ENCODE data around the gene CCDC121.

CCDC121 gene, protein sequence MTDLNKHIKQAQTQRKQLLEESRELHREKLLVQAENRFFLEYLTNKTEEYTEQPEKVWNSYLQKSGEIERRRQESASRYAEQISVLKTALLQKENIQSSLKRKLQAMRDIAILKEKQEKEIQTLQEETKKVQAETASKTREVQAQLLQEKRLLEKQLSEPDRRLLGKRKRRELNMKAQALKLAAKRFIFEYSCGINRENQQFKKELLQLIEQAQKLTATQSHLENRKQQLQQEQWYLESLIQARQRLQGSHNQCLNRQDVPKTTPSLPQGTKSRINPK

DNA sequence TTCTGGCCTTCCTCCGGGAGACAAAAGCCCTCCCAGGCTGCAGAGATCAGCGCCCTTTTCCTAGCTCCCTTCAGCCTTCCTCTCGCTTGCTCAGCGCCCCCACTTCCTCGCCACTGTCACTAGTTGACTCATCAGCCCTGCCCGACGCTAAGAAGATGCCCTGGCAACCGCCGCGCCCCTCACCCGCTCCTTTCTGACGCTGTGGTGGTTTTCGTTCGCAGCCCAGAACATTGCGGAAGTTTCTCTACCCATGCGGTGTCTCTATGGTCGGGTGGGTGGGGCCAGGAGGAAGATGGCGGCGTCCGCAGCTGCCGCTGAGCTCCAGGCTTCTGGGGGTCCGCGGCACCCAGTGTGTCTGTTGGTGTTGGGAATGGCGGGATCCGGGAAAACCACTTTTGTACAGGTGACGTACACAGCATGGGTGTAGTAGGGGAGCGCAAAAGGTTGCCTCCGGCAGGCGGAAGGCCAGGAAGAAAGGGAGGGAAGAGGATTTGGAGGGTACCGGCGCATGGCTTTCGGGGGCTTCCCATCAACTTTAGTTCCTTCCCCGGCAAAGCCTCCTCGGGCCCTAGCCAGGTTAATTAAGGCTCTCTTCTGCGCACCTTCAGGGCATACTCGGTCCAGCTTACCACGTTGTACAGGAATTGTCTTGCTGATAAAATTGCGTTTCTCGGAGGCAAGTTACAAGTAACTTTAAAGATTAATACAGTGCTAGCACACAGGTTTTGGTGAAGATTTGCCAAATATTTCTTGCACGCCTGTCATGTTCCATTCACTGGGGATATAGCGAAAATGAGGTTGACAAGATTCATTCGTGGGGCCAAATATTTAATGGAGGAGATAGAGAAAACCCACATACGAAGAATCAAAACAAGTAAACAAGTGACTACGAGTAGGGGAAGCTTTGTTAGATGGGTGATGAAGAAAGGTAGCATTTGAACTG lies at the start of gene CCDC121, which contains the start of gene GPN1:
Gene CCDC121 (minus strand): TSS at position 246 of the 943 bp plus-strand sequence. CDS start 1,213 bp downstream, outside the sequence.
Gene GPN1 (plus strand): TSS at position 284 of the 943 bp plus-strand sequence. CDS start 9 bp downstream, at position 293.
- peak; percentile 94 for DNase-seq

DNA sequence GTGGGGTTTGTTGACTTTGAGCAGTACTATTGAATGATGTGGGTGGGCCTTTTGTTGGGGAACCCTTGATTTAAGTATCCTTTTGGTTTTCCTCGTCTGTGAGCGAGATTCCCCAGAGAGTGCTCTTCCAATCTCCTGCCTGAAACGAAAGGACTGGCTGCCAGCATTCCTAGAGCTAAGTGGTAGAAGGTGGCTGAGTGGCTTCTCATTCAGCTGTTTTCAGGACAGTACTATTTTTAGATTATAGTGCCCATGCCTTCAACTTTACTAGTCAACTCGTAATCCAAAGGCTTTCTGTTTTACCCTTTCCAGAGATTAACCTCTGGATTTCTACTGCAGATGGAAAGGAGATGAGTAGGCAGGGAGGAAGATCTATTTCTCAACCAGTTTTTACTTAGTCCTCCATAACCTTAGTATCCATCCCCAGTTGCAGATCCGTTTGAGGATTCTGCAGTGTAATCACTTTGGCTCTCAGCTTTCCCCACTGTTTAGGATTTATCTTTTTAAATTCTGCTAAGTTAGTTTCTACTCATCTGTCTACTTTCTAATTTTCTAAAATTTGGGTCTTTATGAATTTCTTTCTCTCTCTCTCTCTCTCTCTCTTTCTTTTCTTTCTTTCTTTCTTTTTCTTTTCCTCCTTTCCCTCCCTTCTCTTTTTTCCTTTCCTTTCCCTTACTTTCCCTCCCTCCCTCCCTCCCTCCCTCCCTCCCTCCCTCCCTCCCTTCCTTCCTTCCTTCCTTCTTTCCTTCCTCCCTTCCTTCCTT lies 44.1 kb upstream of the CCDC121 start:
- no peak for DNase-seq

DNA sequence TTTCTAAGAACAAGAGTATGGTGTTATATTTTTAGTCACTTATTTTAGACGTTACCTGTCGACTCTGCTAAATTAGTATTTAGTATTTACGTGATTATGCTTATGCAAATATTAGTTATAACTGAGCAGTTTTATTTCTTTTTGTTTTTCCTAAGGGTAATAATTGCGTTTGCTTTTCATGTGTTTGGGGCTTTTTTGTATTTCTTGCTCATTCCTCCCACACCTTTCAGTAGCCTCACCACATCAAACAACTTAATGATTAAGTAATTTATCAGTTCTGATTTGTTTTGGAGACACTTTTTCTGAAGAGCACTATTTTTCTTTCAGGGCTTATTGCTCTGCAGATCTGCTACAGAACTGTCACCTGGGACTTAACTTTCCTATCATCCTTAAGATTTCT lies 42.4 kb upstream of the CCDC121 start:
- DNase-seq = no peak

DNA sequence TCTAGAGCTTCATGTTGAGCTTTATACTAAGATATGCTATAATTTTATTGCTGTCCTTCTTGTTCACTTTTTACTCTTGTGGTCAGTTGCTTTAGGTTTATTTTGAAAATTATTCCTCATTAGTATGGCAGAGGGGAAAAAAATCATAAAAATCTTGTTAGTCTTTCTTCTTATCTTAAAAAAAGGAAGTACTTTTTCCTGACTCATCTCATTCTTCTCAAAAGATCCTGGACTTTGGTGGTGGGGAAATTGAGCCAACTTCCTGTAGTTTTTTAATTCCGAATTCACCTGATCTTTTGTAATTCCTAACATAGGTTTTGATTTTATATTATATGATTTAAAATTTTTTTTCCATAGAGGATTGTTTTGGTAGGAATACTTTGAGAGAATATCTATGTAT lies 38.6 kb upstream of the CCDC121 start:
- no peak for DNase-seq

DNA sequence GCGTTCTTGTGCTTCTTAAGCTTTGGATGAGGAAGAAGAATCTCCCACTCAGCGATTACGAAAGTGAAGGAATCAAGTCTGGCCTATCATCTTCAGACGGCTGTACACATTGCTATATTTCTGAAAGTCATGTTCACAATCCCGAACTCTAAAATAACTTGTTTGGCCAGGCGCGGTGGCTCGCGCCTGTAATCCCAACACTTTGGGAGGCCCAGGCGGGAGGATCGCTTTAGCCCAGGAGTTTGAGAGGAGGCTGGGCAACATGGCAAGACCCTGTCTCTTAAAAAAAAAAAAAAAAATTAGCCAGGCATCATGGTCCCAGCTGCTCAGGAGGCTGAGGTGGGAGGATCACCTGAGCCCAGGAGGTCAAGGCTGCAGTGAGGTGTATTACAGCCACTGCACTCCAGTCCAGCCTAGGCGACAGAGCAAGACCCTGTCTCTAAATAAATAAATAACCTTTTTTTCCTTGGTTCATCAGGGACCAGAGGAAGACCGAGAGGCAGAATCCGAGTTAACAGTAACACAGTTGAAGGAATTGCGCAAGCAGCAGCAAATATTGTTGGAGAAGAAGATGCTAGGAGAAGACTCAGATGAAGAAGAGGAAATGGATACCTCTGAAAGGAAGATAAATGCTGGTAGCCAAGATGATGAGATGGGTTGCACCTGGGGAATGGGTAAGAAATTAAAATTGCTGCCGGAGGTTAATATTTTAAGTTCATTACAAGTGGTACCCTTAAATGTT lies 36.0 kb upstream of the CCDC121 start:
- DNase-seq = no peak

DNA sequence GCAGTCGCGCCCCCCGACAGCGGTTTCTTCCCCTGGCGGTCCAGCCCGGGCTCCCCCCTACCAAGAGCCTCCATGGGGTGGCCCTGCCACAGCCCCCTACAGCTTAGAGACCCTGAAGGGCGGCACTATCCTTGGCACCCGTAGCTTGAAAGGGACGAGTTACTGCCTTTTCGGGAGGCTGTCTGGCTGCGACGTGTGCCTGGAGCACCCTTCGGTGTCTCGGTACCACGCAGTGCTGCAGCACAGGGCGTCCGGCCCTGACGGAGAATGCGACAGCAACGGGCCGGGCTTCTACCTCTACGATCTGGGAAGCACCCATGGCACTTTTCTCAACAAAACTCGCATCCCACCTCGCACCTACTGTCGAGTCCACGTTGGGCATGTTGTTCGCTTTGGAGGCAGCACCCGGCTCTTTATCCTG lies 35.4 kb upstream of the CCDC121 start:
- DNase-seq = no peak

DNA sequence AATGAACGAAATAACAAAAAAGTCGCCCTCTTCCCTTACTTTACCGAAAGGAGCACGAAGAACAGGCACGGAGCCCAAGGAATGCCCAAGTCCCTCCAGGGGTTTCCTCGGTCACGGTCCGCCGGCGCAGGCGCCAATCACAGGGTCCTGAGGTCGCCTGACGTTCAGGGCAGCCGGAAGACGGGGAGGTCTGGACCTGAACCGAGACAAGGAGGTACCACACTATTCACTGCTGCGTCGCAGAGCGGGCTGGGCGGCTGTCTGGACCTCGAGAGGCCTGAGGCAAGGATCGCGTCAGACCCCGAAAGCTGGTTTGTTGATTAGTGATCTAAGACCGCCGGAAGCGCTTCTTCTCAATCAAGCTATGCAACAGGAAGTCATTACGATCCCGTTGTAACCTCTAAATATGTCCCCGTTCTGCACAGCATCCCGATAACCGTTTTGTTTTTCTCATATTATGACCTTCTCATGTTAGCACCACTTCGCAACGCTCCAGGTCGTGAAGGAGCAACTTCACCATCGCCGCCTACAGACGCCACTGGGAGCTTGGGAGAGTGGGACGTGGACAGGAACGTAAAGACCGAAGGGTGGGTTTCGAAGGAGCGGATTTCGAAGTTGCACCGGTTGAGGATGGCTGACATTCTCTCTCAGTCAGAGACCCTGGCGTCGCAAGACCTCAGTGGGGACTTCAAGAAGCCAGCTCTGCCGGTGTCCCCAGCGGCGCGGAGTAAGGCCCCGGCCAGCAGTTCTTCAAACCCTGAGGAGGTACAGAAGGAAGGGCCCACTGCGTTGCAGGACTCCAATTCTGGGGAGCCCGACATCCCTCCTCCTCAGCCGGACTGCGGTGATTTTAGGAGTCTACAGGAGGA lies 34.7 kb upstream of the CCDC121 start, which contains the start of the genes SLC4A1AP and SUPT7L:
Gene SLC4A1AP (plus strand): TSS at position 605 of the 869 bp plus-strand sequence. CDS start 26 bp downstream, at position 631.
Gene SUPT7L (minus strand): TSS at position 330 of the 869 bp plus-strand sequence. CDS start 1,422 bp downstream, outside the sequence.
- DNase-seq = peak; percentile 74

DNA sequence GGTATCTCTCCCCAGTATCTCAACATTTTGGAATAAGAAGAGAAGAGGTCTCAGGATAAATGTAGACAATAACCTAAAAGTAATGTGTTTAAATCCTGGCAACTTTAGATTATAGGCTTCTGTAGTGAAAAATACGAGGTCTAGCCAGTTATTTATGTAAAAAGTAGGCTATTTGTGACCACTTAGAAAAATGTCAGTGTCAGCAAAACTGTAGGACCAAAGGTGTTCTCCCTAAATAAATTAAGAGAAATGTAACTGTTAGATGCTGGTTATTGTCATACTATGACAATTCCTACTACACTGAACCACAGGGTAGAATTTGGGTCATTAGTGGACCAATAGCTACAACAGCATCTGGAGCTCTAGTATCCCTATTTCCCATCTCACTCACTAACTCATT lies 32.6 kb upstream of the CCDC121 start:
- DNase-seq = no peak

DNA sequence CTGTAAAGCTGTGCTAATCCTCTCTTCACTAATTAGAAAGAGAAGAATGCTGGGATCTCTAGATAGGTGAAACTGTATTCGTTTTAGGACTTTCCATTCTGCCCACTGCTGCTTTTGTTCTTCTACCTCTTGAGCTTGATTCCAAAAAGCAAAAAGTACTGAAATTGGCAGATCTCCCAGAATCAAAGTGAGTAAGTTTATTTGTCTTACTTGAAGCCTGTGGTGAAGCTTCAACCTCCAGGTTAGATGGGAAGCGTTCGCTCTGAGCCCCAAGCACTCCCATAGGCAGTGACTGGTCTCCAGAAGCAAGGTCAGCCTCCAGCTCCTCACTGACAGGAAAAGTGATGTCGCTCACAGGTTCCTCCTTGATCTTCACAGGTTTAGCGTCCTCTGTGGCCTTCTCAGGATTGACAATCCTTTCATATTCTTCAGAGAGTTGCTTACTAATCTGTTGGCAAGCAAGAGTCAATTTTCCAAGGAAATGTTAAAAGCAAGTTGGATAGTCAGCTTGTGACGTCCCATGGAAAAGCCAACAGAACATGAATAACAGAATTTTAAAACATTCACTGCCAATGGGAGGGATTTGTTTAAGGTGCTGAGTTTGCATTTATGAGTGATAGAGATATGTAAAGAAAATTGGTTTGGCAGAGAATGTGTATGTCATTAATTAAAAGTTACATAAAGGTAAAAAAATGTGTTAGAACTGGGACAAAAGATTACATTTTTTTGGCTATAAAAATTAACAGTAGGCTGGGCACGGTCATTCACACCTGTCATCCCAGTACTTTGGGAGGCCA lies 26.5 kb upstream of the CCDC121 start:
- DNase-seq = no peak

DNA sequence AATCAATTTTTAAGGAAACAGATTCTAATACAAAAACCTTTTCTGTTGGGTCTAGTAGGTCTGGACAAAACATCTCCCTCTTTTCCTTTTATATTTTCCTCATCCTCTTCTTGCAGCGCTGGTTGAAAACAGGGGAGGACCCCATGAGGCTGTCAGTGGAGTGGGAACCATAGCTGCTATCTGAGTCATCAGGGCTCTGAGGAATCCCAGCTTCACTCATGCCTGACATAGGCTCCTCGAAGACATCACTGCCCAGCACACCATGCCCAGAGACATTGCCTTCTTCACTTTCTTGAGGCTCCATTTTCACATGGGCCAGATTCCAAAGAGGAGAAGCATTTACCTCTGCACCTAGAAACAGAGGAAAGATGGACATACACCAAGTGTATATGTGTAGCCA lies 24.6 kb upstream of the CCDC121 start:
- no peak for DNase-seq

DNA sequence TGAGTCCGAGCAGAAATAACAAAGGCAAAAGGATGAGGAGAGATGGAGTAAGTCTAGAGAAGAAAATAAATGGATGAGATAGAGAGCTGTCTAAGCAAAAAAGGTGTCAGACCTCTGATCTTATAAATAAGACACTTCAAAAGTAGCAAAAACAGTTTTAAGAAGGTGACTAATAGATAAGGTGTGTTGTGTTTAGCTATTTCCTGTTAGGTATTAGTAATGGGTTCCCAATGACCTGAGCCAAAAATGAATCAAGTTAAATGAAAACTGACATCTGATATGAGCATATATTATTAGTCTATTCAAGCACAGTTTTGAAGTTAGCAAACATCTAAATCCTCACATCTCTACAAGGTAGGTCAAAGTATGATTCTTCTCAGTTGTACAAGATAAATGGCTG lies 24.0 kb upstream of the CCDC121 start:
- no peak for DNase-seq

DNA sequence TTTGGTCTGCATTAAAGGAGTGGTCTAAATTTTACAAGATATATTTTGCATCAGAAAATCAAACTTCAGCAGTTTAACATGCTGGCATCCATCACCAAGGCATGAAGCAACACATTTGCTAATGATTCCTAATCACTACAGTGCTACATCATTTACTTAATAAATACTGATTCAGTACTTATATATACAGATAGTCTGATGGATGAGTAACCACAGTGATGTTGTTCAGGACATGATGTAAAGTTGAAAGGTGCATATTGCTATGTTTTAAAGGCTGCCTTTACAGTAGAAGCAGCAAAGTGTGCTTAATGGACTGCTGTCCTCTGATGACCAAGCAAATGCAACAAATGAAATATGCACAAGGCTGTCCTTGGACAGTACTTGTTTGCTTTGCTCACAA lies 23.5 kb upstream of the CCDC121 start:
- DNase-seq = no peak

DNA sequence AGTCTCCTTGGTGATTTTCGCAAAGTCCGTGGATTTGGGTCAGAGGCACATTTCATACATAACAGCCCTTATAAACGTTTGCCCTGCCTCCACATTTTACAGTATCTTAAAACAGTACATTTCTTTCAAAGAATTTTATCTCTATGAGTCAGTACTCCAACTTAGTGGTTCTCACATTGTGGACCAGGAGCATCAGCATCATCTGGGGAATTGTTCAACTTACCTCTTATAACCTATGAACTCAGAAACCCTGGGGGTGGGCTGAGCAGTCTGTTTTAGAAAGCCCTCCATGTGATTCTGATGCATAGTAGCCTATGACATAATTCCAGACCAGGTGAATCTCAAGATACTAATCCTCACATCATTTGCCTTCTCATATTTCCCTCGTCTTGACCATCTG lies 22.2 kb upstream of the CCDC121 start:
- DNase-seq = no peak

DNA sequence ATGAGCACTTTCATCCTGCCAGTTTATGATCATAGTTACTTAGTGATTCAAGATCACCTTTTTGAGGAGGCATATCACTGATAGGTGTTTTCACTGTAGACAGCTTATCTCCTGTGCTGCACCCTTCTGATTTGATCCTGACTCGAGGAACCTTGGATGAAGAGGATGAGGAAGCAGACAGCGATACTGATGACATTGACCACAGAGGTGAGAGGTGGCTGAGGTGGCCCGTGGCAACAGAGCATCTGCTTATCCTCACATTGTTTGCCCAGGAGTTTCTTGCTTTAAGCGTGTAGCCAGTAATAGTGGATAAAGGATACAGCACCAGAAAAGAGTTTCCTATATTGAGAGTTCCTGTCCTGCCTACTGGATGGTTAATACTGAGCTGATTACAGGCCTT lies 18.9 kb upstream of the CCDC121 start:
- no peak for DNase-seq

DNA sequence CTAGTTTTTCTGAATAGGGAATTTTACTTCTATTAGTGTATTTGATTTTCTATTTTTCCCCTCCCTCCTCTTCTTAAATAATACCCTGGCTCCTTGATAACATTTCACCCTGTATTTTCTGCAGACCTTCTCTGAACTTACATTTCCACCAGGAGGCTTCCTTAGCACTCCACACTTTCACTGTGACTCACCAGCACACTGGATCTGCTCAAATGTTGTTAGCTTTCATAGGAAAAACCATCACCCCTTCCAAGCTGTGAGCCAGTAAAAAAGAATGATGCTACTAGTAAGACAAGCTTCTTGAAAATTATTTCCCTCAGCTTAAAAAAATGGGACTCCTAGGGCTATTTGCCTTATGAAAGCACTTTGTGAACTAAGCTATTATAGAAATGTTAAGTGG lies 18.5 kb upstream of the CCDC121 start:
- no peak for DNase-seq

DNA sequence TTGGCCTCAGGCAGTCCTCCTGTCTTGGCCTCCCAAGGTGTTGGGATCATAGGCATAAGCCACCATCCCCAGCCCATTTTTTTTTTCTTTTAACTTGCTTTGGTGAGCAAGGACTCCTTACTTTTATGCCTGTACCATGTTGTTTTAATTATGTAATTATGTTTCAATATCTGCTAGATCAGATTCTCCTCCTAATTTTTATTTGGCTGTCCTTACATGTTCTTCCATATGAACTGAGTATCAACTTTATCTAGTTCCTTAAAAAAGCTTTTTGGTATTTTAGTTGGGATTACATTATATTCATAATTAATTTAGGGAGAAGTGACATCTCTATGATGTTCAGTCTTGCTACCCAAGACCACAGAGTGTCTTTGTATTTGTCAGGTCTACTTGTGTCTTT lies 16.4 kb upstream of the CCDC121 start:
- no peak for DNase-seq

DNA sequence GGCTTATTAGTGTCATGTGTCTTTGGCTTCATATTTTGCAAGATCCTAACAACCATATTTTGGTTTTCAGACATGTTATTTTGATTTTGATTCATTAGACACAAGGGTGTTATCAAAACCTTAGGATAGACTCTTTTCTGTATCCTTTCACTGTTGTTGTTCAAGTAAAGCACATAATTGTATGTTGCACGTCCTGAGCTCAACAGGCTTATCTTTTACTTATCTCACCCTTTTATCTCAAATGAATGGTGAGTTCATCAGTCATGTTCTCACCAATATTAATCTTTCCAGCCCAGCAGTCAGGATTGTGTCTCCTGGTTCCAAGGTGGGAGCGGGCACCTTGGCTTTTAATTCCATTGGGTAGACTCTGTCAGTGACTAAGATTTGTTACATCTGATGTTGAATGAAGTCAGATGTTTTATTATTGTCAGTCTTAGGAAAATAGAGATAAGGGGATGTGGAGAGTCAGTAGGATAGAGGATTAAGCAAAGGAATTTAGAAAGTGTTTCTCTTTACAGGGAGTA lies 12.0 kb upstream of the CCDC121 start:
- no peak for DNase-seq

DNA sequence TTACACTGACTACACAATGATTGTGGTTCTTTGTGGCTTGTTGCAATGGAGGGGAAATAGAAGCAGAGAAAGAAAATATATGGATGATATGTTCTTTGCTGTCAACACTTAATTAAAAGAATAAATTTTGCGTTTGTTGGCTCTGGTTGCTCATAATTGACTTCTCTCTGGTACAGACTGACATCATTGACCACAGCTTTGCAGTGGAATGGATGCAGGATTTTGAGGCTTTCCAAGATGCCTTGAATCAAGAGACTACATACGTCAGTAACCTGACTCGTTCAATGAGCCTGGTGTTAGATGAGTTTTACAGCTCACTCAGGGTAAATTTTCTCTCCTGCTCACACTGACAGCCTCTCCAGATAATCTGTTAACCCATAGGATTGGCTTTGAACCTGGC lies 9.9 kb upstream of the CCDC121 start:
- DNase-seq = no peak

DNA sequence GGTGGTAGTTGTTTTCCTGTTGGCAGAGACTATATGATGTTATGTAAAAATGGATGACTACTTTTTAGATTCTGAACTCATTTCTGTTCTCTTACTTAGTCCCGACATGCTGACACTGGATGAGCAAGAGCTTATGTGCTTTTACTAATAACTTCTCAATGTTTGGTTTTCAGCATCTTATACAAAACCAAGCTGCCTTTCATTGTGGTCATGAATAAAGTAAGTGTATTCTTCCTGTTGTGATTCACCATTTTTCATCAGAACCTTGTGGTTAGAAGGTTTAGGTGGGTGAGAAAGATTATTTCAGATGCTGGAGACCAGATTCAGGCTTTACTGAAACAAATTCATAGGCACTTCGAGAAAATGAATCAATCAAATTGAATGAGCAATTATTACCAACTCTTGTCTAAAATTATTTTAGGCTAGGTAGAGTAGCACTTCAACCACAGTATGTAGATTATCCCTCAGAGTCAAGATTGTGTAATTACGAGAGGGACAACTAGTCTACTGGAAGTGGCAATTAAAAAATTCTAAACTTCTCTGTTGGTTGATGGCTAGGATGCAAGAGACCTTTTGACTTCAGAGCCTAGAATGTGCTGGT lies 9.3 kb upstream of the CCDC121 start:
- DNase-seq = no peak

DNA sequence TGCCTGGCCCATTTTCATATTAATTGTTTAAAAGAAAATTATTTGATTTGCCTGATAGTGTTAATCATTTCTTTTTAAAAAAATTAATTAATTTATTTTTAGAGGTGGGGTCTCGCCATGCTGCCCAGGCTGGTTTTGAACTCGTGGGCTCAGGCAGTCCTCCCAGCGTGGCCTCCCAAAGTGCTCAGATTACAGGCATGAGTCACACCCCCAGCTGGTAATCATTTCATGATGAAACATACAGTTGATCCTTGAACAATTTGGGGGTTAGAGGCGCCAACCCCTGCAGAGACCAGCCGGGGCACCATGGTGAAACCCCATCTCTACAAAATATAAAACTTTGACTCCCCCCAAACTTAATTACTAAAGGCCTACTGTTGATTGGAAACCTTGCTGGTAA lies 8.0 kb upstream of the CCDC121 start:
- no peak for DNase-seq

All from CD4-positive, alpha-beta T cell treated with Interleukin-15 for 1 hour (primary cell).